Heart left ventricle (tissue), 16 donors: ENCODE data around the gene NKX6-1. TPM values are rescaled to one million over a fixed set of nuclear protein-coding genes. Genes with fewer than 3 reads are reported as not detected.

Source experiments
- ATAC-seq, 4 donors: fragments of 200-7000 bp; cut with Tn5 transposase; one replicate each; pipeline ENCODE4 v1.9.1; 2020 to 2022; ENCODE audit warnings: moderate library complexity in 4 of 4, mild to moderate bottlenecking in 3 of 4, moderate number of reproducible peaks in 1 of 4
- DNase-seq, 5 donors: peaks; one replicate each; pipeline ENCODE4 v3.0.0-alpha.2; 2020
- H3K27ac ChIP-seq, 12 donors: fragments of 200-600 bp; sonication (generic) in 4 of 12; one replicate each; pipeline versions ENCODE4 v1.5.0 to v1.8.0; 2016 to 2022; ENCODE audit warnings: mild to moderate bottlenecking in 2 of 12
- H3K27me3 ChIP-seq, 9 donors: fragments of 200-600 bp; sonication (generic) in 2 of 9; one replicate each; pipeline versions ENCODE4 v1.5.1 to v1.8.0; 2016 to 2022; ENCODE audit warnings: mild to moderate bottlenecking in 3 of 9
- H3K36me3 ChIP-seq, 9 donors: fragments of 200-600 bp; sonication (generic) in 2 of 9; one replicate each; pipeline versions ENCODE4 v1.5.0 to v1.8.0; 2018 to 2022; ENCODE audit warnings: mild to moderate bottlenecking in 2 of 9
- H3K4me1 ChIP-seq, 12 donors: fragments of 200-600 bp; sonication (generic) in 4 of 12; one replicate each; pipeline versions ENCODE4 v1.5.0 to v1.8.0; 2016 to 2022; ENCODE audit warnings: mild to moderate bottlenecking in 3 of 12
- H3K4me3 ChIP-seq, 12 donors: fragments of 200-600 bp; sonication (generic) in 4 of 12; one replicate each; pipeline versions ENCODE4 v1.5.0 to v1.8.0; 2017 to 2022; ENCODE audit warnings: mild to moderate bottlenecking in 9 of 12, moderate library complexity in 4 of 12
- H3K9me3 ChIP-seq, 12 donors: fragments of 200-600 bp; sonication (generic) in 4 of 12; one replicate each; pipeline versions ENCODE4 v1.5.0 to v1.8.0; 2016 to 2022; ENCODE audit warnings: mild to moderate bottlenecking in 1 of 12
- POLR2A ChIP-seq, 2 donors: fragments of 450-650 bp; IDR thresholded peaks; one replicate each; pipeline ENCODE4 v1.6.1; 2017; ENCODE audit warnings: antibody characterized with exemption in 2 of 2, mild to moderate bottlenecking in 2 of 2, moderate library complexity in 2 of 2
- WGBS, 4 donors: extraction: QIAGEN DNeasy Blood & Tissue Kit in 2 of 4; methylation state at CpG; one replicate each; pipeline versions ENCODE4 v1.1.5 to v1.1.7; 2013 to 2018; 5-methylcytosine and 5-hydroxymethylcytosine counted together
- intact Hi-C, 10 donors: fragments of 100-400 bp; cut with DNase I; formaldehyde crosslinking; loops; one replicate each; pipeline versions ENCODE4 v1.11.1 to v1.14.2; 2022
- polyA plus RNA-seq, 2 donors: library from polyadenylated mRNA; stranded (reverse); fragments of 200-250 nt; gene quantifications; one replicate each; pipeline ENCODE4 v1.2.3, GENCODE V29; 2013
- total RNA-seq, 9 donors: library from RNA; depleted of rRNA in 2 of 9; stranded (reverse); fragments of >200 nt in 2 of 9; fragmentation: NEBNext Ultra II Directional in 3 of 9; extraction: Animal tissue kit (Norgen Biotek cat#: 25700) in 3 of 9; gene quantifications; one replicate each; pipeline versions ENCODE4 v1.1.0 to v1.2.4, GENCODE V29; 2016 to 2023
- TF ChIP-seq, protein P1 (sequence below), 12 donors: fragments of 200-600 bp; sonication (generic) in 4 of 12; IDR thresholded peaks; one replicate each; pipeline versions ENCODE4 v1.5.0 to v1.8.0; 2018 to 2022; ENCODE audit warnings: antibody characterized with exemption in 12 of 12, mild to moderate bottlenecking in 5 of 12
- donor health status: ischemic (EF 13 %, LVEDD 7.1; RV severe dilation, severe dysfunction).
- donor health status: healthy with polysubstance abuse.
- donor health status: DM: no; HTN: yes; CAD: no.
- donor health status: DM: no; HTN: no; CAD: no.
- donor health status: ischemic (EF 25% LVEDD 6.9; RV normal size, moderate dysfunction).
- donor health status: ischemic (EF 25% LVEDD 5.7; RV mildly dilated, moderate dysfunction).
- donor health status: healthy.
- donor health status: DM: yes; HTN: yes; CAD: no.
- donor health status: ischemic (EF 35%, LVEDD 5.7; RV mildly dilated, moderate dysfunction).
- donor health status: nonischemic (EF 11% LVEDD 7.7; RV severe dilation, severe dysfunction).
- donor health status: DM: yes; HTN: yes; CAD: no.
- donor health status: PGD.
- donor health status: ischemic (EF 29% LVEDD 5.4; RV normal size, mild dysfunction).
- donor health status: nonischemic (EF 23%, LVEDD 6.1; RV moderate dilation, normal function).

NKX6-1 gene
- total and polyA plus RNA-seq, 11 donors: 0.32 TPM; not detected in 10

DNA sequence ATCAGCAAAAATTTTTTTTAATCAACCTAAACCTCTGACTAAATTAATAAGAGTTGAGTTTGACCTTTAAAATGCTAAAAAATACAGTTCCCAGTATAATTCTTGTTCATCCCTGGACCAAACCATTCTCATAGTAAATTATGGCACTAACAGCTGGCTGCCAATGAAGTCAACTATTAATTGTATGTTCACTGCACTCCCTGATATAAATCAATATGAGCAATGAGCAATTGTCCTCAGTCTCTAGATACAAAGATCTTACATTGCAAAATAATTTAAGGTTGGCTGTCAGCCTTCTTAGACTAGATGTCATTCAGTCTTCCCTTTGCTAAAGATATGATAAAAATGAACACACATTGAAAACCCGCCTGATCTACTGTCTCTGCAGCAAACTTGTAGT, 39.3 kb downstream of the NKX6-1 start:
- no peak overlapping the region for H3K27ac ChIP-seq
- no peaks in the 10 kb centered on the region for H3K4me1 ChIP-seq
- intact Hi-C loops: no loop called here
- 75 to 85% (median 79%) methylated on average over 1 of the region's 1 CpG for WGBS, 4 donors
- peaks cover 0 to 16% (median 0%) of the 10 kb centered on the region in 12 donors for H3K9me3 ChIP-seq
- no peak for TF ChIP-seq POLR2A (IDR thresholded peaks at IDR 0.05)
- TF ChIP-seq, protein P1, sequence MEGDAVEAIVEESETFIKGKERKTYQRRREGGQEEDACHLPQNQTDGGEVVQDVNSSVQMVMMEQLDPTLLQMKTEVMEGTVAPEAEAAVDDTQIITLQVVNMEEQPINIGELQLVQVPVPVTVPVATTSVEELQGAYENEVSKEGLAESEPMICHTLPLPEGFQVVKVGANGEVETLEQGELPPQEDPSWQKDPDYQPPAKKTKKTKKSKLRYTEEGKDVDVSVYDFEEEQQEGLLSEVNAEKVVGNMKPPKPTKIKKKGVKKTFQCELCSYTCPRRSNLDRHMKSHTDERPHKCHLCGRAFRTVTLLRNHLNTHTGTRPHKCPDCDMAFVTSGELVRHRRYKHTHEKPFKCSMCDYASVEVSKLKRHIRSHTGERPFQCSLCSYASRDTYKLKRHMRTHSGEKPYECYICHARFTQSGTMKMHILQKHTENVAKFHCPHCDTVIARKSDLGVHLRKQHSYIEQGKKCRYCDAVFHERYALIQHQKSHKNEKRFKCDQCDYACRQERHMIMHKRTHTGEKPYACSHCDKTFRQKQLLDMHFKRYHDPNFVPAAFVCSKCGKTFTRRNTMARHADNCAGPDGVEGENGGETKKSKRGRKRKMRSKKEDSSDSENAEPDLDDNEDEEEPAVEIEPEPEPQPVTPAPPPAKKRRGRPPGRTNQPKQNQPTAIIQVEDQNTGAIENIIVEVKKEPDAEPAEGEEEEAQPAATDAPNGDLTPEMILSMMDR (IDR thresholded peaks at IDR 0.05): no peak
- no peaks in the 10 kb centered on the region for H3K36me3 ChIP-seq
- no peak for ATAC-seq
- no peak for DNase-seq
- peaks cover 0 to 26% (median 0%) of the 10 kb centered on the region in 9 donors for H3K27me3 ChIP-seq
- no peak overlapping the region for H3K4me3 ChIP-seq

DNA sequence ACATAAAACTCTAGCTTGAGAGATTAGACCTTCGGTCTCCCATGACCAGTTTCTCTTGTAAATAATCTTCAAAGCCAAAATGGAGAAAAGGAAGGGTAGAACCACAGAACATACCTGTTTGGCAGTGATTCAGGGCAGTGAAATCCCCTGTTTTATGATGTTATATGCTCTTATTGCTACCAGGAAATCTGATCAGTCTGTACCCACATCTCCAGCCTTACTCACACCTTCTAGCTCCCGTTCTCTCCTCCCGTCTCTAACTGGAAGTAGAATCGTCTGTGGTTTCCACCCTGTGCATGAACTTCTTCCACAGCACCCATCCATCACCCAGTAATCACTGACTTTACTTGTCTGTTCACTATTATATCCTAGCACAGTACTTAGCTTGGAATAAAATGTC, 42.9 kb downstream of the NKX6-1 start:
- Histone ChIP-seq H3K4me3 (no peak overlapping the region), H3K4me1 (no peaks in the 10 kb centered on the region), H3K27me3 (peaks cover 0 to 12% (median 0%) of the 10 kb centered on the region in 9 donors), H3K9me3 (no peaks in the 10 kb centered on the region), H3K36me3 (no peaks in the 10 kb centered on the region), H3K27ac (no peak overlapping the region)
- TF ChIP-seq, protein P1 (IDR thresholded peaks at IDR 0.05): no peak
- no peak for TF ChIP-seq POLR2A (IDR thresholded peaks at IDR 0.05)
- 54 to 63% (median 62%) methylated on average over 4 of the region's 4 CpGs for WGBS, 4 donors
- intact Hi-C loops: no loop called here
- DNase-seq (no peak), ATAC-seq (no peak)

DNA sequence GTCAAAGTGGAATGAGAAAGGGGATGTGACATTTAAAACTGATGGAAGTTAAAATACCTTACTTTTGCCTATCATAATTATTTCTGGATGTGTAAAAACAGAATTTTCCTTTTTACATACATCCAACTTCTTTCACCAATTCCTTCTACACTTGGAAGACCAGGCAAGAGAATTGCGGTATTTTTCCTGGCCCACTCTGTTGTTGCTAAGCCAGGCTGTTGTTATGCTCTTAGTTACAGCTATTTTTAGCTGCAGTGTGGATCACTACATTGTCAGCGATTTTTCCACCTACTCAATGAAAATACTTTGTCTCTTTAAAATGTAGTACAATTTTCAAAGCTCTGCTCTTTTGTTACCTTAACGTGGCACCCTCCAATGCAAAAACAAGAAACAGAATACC, 43.4 kb downstream of the NKX6-1 start:
- H3K27ac ChIP-seq: no peak overlapping the region
- H3K27me3 ChIP-seq: peaks cover 0 to 10% (median 0%) of the 10 kb centered on the region in 9 donors
- ATAC-seq (peak in 1 of 4 donors; percentile 58), DNase-seq (no peak)
- no peak overlapping the region for H3K4me3 ChIP-seq
- no peak for TF ChIP-seq POLR2A (IDR thresholded peaks at IDR 0.05)
- TF ChIP-seq, protein P1 (IDR thresholded peaks at IDR 0.05): no peak
- 31 to 38% (median 33%) methylated on average over 3 of the region's 3 CpGs for WGBS, 4 donors
- H3K4me1 ChIP-seq: no peaks in the 10 kb centered on the region
- no peaks in the 10 kb centered on the region for H3K36me3 ChIP-seq
- no peaks in the 10 kb centered on the region for H3K9me3 ChIP-seq
- intact Hi-C loops: no loop called here

DNA sequence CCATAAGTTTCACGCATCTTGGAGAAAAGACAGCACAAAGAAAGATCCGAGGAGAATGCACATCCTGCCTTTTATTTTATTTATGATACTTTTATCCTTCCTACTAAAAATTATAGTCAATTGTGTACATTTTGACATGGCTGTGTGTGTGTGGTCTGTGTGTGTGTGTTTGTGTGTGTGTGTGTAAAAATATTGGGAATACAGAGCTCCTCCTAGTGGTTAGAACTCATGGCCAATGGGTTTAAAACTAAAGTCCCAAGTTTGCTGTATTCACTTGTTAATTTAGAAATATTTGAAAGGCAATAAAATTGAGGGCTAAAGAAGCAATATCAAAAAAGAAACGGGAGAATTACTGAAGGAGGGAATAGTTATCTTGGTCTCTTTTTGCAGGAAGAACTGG, 47.5 kb downstream of the NKX6-1 start:
- Histone ChIP-seq H3K36me3 (no peaks in the 10 kb centered on the region), H3K27ac (no peak overlapping the region), H3K27me3 (peaks cover 0 to 7% (median 0%) of the 10 kb centered on the region in 9 donors), H3K4me1 (no peaks in the 10 kb centered on the region), H3K4me3 (no peak overlapping the region), H3K9me3 (no peaks in the 10 kb centered on the region)
- DNase-seq: no peak
- no peak for ATAC-seq
- intact Hi-C loops: no loop called here
- TF ChIP-seq, protein P1 (IDR thresholded peaks at IDR 0.05): peak in 4 of 12 donors; percentile 6 to 26 (median 12)
- no peak for TF ChIP-seq POLR2A (IDR thresholded peaks at IDR 0.05)
- 31 to 44% (median 34%) methylated on average over 3 of the region's 3 CpGs for WGBS, 4 donors
